HCT116 (cell line): ENCODE data around the gene LRRC51.

ENCODE experiments used
- CTCF ChIP-seq, 3 experiments: fragments of 200-600 bp in 1 of 3; sonication (generic) in 1 of 3; IDR thresholded peaks in 2 of 3; conservative IDR thresholded peaks in 1 of 3; 2 replicates each; pipeline ENCODE4 v1.5.1; 2012 to 2017; ENCODE audit warnings: low read depth in 2 of 3, low read length in 2 of 3, antibody characterized with exemption in 1 of 3, borderline replicate concordance in 1 of 3, control low read depth in 1 of 3, mild to moderate bottlenecking in 1 of 3, mixed read lengths in 1 of 3, mixed run types in 1 of 3, moderate library complexity in 1 of 3; ENCODE audit not compliant: insufficient read depth in 1 of 3
- EZH2 ChIP-seq: fragments of 200-600 bp; sonication (generic); IDR thresholded peaks from 2 replicates; pipeline ENCODE4 v1.6.1; 2017; ENCODE audit warnings: antibody characterized with exemption, mixed run types
- EZH2phosphoT487 ChIP-seq: fragments of 200-600 bp; IDR thresholded peaks from 2 replicates; pipeline ENCODE4 v1.6.1; 2018; ENCODE audit warnings: antibody characterized with exemption, borderline replicate concordance
- POLR2A ChIP-seq: IDR thresholded peaks from 2 replicates; pipeline ENCODE4 v1.7.0; 2011; ENCODE audit warnings: borderline replicate concordance; ENCODE audit not compliant: insufficient read depth, insufficient read length; ENCODE audit errors: extremely low read depth
- POLR2AphosphoS5 ChIP-seq: IDR thresholded peaks from 2 replicates; pipeline ENCODE4 v1.6.1; 2011; ENCODE audit warnings: mild to moderate bottlenecking, low read depth, low read length, moderate library complexity
- SRF ChIP-seq: IDR thresholded peaks from 2 replicates; pipeline ENCODE4 v1.6.1; 2012; ENCODE audit warnings: low read depth
- ZFX ChIP-seq: fragments of 450-650 bp; IDR thresholded peaks from 2 replicates; pipeline ENCODE4 v1.6.1; 2017
- TF ChIP-seq, protein P1 (sequence below): IDR thresholded peaks from 2 replicates; pipeline ENCODE4 v1.6.1; 2012

GRCh38 chr11:72139500-72139899 is 58.9 kb downstream of the LRRC51 start:
- TF ChIP-seq CTCF (IDR thresholded peaks at IDR 0.05 in 2 of 3, conservative IDR thresholded peaks at IDR 0.05 in 1 of 3; ENCODE audit: borderline replicate concordance in 1 of 3, insufficient read depth in 1 of 3, low read depth in 2 of 3, low read length in 2 of 3), result no peak
- no peak for TF ChIP-seq SRF
- no peak for TF ChIP-seq EZH2phosphoT487
- TF ChIP-seq, protein P1, sequence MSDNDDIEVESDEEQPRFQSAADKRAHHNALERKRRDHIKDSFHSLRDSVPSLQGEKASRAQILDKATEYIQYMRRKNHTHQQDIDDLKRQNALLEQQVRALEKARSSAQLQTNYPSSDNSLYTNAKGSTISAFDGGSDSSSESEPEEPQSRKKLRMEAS, result no peak
- no peak for TF ChIP-seq POLR2A
- no peak for TF ChIP-seq EZH2
- TF ChIP-seq ZFX, result no peak
- no peak for TF ChIP-seq POLR2AphosphoS5
